Activated T-helper 9 cell treated with anti-CD3 and anti-CD28 coated beads, Interleukin-2, amount 50 U/mL, for 16 hours (primary cell): Measurements from ENCODE around the gene ST6GAL1.

Experiments
- DNase-seq: peaks from one replicate; pipeline ENCODE4 v3.0.0-alpha.2; 2020; ENCODE audit warnings: low read depth

Gene ST6GAL1

DNA sequence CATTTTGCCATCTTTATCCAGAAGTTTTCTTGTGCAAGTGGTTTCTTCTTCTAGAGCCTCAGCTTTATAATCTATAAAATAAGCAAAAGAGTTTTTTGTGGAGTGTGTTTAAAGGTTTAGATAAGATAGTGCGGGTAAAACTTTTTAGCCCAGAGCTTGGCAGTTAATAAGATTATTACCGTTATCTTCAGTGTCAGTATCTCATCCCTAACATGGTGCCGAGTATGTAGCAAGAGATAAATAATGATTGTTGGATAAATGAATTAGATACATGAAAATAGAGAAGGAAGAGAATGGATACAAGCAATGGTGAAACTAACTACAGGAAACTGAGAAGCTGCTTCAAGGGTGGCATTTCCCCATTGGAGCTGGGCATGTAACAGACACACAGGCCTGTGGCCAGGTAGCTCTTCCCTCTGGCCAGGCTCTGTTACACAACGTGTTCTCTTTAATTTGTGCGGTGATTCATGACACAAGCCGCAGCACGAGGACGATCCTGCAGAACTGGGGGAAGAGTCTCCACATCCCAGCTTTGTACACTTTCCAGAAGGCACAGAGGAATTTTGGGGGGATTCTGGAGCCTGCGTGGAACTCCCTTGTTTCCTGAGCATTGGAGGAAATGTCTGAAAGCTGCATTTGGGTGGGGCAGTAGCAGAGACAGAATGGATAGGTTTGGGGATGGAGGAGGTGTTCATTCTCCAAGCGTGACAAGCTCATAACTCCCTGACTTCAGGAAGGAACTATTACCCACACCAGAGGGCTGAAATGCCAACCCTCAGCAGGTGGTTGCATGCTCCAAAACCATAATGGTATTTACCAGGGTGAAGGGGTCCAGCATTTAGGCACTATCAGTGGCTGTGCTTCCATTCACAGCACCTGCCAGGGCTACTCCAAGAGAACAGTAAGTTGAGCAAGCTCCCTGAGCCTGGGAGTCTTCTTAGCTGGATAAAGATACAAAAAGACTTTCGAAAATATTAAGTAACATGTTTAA is 14.2 kb upstream of the ST6GAL1 start:
- no peak for DNase-seq

DNA sequence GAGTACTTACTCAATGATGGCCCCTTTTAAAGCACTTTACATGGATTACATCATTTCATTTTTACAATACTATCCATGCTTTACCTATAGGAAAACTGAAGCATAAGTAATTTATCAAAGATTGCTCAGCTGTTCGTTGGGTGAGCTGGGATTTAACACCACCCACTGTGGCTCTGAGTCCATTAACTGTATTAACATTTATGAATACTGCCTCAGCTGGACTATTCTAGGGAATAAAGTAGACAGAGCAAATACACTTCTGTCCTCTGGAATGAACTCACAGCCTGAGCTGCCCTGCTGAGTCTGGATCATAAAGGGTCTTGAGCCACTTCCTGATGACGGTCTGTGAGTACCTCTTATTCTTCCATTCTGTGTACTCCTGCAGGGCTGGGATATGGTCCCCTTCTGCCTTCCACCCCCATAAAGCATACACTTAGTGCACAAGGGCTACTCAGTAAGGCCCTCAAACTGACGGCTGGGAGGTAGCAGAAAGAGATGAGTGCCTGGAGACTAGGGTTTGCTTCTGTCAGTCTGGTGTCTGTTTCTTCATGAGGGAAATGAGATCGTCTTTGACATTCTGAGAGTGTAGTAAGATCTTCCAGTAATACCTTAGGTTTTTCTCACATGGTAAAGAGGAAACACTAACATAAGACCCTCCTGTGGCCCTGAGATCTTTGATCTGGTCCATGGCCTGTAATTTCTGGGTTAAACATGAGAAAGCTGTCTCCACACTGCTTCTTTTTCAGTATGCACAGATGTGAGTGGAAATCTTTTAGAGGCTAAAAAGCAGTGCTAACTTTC is 12.6 kb upstream of the ST6GAL1 start:
- DNase-seq = no peak

DNA sequence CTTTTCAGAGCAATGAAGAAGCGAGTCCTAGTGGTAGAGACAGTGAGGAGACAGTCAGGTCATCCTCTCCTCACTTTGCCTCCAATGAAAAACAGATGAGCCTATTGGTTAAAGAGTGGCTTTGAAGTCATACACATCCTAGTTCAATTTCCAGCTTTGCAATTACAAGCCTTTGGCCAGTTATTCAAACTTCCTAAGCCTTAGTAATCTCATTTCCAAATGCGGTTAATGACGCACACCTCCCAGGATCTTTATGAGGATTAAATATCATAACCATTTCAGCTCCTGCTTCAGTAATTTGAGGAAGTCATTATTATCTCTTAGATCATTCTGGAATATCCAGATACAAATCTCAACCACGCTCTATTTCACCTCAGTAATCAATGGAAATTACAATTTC is 10.0 kb upstream of the ST6GAL1 start:
- no peak for DNase-seq

DNA sequence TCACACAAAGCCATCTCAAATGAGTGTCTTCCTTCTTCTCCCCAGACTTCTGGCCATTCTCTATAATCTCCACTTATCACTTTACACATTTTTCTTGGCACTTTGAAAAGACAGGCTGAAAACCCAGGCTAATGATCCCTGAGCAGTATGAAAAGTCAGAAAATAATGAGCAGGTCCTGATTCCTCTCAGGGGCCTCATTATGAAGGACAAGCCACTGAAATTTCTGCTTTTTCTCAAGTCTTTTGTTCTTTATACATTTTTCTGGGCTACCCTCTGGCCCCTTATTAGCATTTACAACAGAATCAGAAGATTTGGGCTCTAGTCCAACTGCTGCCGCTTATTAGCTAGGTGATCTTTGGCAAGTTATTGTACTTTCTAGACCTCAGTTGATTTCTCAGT is 9.5 kb upstream of the ST6GAL1 start:
- DNase-seq = no peak

DNA sequence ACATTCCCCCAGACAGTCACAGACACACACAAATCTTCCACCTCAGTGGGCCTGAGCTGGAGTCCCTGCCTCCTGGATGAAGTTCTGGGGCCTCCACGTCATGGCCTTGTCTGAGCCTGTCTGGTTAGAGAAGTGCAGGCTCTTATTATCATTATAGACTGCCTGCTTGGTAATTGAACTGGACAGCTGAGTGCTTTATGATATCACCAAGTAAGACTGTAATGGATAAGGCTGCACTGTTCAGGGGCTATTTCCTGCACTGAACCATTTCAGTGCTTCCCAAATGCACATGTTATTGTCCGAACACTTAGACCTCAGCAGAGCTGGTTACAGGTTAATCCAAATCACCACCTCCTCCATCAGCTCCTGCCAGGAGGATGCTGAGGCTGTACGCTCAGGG is 8.7 kb upstream of the ST6GAL1 start:
- DNase-seq = no peak

DNA sequence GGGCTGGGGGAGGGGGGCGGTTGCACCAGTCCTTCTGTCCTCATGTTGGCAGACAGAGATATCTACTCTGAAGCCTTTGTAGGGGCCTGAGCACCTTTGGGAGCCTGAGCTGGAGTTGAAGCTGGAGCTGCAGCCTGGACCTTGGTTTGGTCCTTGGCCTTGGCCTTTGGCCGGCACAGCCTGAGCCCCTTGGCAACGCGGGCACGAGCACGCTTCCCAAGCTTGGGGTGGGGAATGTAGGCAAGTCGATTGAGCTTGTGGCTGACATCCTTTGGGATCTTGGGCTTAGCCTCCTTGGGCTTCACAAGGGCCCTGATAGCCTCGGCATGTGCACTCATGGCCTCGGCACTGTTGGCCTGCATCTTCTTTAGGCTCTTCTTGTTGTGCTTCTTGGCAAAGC is 8.1 kb upstream of the ST6GAL1 start:
- DNase-seq = no peak

DNA sequence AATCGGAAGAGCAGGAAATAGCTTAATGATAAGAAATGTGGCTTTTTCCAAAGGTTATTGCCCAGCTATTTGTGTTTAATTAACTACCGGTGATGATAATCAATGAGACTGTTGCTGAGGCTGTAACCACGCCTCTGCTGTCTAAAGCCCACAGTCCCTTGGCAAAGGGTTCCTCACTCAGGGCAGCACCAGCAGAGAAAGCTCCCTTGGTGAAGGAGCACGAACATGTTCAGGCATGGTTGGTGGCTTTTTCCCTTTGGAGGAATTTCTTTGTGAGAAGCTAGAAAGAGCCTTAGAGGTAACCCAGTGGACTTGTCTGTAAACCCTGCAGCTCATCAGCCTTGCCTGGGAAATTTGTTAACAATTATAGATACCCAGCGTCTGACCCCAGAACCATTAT is 7.5 kb upstream of the ST6GAL1 start:
- DNase-seq = no peak

DNA sequence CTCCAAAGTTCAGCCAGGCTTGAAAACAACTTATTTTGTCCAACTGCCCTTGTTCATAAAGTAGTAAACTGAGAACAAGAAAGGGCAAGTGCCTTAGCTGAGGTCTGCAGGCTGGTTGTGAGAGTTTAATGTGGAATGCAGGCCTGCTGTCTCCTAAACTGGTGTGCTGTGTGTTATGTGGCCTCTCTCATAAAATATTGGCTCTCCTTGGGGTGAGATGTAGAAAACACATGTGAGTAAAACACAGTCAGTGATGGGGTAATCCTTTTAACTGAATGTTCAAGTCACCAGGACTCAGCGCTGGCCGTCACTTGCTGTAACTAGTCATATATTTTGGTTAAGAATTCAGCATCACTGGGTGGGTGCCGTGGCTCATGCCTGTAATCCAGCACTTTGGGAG is 7.1 kb upstream of the ST6GAL1 start:
- DNase-seq = no peak

DNA sequence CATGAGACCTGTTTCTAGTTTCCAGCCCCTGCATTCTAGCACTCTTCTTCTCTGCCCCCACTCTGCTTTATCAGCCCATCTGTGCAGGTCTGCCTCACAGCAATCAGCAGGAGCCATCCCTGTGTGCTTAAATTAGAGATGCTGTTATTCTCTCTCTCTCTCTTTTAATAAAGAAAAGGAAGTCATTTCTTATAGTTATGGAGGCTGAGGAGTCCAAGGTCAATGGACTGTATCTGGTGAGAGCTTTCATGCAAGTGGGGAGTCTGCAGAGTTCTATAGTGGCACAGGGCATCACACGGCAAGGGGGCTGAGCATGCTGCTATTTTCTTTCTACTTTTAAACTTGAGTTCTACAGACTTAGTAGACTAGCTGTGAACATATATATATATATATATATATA is 4.5 kb upstream of the ST6GAL1 start:
- DNase-seq = no peak

DNA sequence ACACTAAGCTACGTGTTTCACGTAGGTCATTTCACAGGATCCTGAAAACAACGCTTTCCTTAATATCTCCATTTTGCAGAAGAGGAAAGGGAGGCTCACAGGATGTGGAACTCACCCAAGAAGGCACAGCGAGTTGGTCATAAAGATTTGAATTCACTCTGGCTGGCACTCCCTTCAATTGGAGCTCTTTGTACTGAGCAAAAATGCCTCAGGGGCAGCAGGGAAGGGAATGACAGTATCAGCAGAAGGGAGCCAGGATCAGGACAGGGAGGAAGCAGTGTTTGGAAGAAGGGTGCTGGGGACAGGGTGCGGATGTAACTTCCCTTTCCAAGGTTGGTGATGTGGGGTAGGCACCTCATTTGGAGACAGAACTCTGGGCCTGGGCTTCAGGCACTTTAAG is 1.1 kb upstream of the ST6GAL1 start:
- DNase-seq = no peak

DNA sequence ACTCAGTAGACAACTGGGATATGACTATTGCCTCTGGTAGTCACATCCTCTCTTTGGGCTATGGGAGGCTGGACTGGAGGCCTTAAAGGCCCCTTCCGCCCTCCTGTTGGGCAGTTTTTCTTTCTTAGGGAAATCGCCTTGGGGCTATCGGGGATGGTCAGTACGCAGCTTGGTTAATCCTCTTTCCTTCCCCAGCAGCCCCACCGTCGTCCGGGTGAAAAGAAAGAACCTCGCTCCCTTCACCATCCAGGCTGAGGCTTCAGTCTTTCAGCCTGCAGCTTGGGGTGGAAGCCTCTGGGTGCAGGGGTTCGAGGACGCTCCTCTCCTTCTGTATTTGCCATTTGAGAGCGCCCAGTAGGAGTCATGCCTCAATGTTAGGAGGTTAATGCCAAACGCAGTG is 641 bp upstream of the ST6GAL1 start:
- DNase-seq = no peak

DNA sequence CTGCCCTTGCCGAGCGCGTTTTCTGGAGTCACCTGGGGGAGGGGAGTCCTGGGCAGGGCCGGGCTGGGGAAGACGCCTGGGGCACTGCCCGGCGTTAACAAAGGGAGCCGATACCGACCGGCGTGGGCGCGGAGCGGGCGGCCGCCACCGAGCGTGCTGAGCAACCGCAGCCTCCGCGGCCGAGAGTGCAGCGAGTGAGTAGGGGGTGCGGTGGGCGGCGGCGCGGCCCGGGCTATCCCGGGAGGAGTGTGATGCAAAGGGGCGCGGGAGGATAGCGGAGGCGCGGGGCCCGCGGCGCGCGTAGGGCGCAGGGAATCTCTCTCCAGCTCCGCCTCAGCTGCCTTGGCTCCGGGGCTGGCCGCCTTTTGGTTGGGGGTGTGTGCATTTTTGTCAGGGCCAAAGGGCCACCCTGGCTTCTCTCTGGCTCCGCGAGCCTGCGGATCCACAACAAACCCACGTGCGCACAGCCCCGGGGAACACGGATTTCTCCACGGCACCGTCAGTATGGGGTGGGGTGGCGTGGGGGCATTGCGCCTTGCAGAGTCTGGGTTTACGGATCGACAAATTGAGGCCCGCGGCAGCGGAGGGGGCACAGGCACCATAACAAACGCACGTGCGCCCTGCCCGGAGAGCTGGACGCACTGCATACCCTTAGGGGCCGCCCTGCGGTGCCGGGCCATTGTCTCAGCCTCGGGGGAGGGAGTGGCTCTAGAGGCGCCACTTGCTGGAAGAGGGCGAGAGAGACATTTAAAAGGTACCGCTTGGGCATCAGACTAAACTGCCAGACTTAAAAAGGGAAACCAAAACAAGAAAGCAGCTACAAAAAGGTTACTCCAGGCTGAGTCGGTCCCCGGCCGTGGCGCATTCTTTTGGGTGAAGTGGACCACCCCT is 560 bp downstream of the ST6GAL1 start:
- DNase-seq = peak; percentile 50

DNA sequence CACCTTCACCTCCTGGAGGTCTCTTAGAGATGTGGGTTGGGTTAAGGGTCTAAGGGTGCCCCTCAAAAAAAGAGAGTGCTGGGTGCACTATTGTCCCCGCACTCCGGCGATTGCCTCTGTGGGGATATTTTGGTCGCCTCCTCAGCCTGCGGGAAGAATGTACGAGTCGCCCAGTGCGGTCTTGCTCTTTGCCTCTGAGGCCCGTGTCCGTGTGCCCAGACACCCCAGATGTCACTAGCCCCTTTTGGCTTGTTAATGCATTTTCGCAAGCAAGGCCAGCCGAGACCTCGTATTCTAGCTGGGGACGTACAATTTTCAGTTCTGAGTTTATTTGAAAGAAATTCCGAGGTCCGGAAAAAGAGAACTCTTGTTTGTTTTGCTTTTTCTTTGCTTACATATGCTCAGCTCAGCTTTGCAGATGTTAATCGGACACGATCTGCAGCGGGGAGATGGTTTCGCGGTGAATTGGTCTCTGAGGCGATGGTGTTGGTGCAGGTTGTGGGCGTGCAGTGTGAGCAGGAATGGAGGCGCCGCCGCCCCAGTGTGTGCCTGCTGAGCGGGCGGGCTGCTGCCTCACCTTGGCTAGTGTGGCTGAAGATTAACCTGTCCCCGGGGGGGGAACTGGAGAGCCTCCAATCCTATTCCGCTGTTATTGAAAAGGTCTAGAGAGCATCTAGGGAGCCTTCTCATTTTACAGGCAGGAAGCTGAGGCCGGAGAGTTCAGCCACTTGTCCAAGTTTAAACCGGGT is 1.4 kb downstream of the ST6GAL1 start:
- DNase-seq = peak; percentile 56

DNA sequence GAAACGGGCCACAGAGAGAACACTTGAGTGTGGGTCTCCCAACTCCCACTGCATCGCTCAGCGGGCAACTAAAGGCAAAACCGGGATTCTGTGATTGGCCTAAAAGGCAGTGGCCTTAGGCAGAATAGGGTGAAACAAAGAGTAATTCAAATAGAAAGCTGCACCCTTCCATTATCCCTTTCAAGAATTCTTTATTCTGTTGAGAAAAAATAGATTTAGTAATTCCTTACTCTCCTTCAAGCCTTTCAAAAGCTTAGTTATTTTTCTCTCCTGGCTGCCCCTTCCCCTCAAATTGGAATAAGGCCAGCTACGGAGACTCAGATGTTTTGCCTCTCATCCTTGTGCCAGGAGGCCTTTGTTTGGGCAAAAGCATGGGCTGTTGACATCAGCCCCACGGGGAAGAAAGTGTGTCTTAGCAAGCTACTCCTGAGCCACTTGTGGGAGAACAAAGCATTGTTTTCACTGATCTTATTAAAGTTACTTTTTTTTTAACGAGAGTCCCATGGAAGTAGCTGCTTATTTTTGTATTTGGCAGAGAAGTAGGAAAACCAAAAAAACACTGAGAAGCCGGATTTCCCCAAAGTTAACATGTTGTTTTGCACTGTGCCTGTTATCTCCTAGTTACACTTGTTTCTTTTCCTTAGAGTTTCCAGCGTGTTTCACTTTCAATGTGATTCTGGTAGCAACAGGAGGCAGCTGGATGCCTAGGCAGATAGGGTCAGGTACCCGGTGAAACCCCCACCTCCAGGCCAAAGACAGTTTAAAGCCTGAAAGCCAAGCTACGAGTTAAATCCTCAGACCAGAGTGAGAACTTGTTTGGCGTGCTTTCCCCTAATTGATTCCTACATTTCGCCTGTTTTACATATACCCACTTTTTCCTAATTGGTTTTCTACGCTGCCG is 2.2 kb downstream of the ST6GAL1 start:
- no peak for DNase-seq

DNA sequence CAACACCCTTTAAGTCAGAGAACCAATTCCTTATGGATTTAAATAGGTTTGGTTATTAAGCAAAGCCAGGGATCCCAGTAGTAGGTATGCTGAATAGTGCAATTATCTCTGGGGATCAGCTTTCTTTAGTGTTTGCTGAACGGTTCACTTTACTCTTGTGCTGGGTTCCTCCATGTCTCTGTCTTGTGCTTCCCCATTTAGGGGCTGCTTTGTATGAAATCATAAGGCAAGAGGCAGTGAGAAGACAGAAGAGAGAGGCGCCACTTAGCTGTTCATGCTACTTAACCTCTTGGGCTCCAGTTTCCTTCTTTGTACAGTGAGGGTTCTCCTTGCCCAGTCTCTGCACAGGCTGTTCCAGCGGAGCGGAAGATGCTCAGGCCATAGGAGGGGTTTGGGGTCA is 3.5 kb downstream of the ST6GAL1 start:
- DNase-seq = no peak

DNA sequence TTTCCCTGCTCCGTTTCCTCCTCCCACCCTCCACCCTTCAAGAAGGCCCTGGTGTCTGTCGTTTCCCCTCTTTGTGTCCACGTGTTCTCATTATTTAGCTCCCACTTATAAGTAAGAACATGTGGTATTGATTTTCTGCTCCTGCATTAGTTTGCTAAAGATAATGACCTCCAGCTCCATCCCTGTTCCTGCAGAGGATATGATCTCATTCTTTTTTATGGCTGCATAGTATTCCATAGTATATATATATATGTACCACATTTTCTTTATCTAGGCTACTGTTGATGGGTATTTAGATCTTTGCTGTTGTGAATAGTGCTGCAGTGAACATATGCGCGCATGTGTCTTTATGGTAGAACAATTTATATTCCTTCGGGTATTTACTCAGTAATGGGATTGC is 4.8 kb downstream of the ST6GAL1 start:
- DNase-seq = no peak

DNA sequence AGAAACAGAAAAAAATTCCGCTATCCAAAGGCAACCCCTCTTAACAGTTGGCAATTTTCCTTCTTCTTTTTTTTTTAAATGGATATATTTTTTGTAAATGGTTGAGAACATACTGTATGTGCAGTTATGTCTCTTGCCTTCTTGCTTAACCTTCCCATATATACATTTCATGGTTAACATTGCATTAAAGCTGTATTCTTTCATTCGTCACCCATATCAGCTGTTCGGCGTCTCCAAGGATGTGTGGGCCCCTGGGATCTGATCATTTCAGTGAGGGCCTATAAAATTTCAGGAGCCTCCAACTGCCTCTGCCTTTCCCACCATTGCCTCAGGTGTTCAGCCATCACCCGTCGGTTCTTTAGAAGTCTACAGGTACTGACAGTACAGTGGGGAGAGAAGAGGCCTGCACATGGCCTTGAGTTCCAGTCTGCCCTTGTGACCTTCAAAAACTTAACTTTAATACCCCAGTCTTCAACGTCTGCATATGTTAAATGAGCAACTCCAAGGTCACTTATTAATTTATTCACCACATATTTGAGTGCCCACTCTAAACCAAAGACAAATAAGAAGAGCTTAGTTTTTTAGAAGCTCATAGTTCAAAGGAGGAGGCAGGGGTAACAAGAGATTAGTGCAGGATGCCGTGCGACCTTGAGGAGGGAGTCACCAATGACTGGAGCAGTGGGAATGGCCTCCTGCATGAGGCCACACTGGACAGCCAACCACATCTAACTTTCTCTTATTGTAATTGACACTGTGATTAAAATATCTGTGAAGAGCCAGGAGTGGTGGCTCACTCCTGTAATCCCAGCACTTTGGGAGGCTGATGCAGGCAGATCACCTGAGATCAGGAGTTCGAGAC is 6.9 kb downstream of the ST6GAL1 start:
- DNase-seq = no peak

DNA sequence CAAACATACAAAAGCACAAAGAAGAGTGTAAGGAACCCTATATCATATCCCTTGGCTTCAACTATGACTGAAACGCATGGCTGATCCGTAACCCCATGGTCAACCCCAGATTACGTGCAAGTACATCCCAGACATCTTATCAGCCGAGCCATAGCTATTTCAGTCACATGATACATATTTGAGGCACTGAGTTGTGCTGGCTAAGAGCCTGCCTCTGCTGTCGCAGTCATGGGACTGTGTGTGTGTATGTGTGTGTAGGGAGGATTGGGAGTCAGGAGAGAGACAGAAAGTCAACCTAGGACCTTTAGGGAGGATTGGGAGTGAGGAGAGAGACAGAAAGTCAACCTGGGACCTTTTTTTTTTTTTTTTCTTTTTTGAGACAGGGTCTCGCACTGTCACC is 8.4 kb downstream of the ST6GAL1 start:
- DNase-seq = no peak

DNA sequence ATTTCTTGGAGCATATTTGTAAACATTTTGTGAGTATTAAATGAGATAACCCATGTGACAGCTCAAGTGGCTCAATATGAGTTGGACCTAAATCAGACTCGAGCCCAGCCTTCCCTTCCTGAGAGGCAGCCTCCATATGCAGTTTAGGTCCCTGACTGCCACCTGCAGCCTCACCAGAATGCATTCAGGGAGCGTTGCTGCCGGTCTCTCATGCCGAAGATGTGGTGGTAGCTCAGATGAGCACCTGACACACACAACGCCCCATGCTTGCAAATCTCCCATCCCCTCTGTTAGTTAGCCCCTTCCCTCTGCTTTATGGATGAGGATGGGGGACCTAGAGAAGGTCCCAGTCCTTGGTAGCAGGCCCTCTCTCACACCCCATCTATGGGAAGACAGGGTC is 9.2 kb downstream of the ST6GAL1 start:
- DNase-seq = no peak
